ENCODE data around the gene TOMM22. TPM values are rescaled to one million over a fixed set of nuclear protein-coding genes. Genes with fewer than 3 reads are reported as not detected.
A peak's percentile ranks its signal among the peaks of the same experiment; 100 is the strongest.

Gene TOMM22
- total RNA-seq, 2 experiments from 2014 or later, result 51.8 to 114 TPM

DNA sequence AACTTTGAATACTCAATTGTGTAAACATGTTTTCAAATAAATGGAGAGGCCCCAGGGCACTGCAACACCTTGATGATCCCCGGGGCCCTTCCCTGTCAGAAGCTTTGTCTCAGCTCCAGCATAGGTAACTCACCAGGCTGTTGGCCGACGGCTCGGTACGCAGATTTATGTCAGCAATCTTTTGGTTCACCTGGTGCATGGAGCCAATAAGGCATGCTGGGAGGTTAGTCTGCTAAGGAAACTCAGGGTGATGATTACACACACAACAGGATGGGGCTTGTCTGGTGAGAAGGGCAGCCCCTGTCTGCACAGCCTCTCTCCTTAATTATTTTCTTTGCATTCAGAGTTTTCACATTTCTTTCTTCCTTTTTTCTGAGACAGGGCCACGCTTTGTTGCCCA is 36.3 kb upstream of the TOMM22 start:
- no peak overlapping the region for H3K4me2 ChIP-seq (ENCODE audit: low read length)
- H2AFZ ChIP-seq (ENCODE audit: low read length), result no peak overlapping the region
- no peaks in the 10 kb centered on the region for H3K36me3 ChIP-seq (ENCODE audit: insufficient read depth, low read length)
- DNase-seq (ENCODE audit: low spot score), result no peak
- TF ChIP-seq EZH2phosphoT487 (IDR thresholded peaks at IDR 0.05; ENCODE audit: borderline replicate concordance, low read depth, low read length), result no peak
- TF ChIP-seq, protein P1, sequence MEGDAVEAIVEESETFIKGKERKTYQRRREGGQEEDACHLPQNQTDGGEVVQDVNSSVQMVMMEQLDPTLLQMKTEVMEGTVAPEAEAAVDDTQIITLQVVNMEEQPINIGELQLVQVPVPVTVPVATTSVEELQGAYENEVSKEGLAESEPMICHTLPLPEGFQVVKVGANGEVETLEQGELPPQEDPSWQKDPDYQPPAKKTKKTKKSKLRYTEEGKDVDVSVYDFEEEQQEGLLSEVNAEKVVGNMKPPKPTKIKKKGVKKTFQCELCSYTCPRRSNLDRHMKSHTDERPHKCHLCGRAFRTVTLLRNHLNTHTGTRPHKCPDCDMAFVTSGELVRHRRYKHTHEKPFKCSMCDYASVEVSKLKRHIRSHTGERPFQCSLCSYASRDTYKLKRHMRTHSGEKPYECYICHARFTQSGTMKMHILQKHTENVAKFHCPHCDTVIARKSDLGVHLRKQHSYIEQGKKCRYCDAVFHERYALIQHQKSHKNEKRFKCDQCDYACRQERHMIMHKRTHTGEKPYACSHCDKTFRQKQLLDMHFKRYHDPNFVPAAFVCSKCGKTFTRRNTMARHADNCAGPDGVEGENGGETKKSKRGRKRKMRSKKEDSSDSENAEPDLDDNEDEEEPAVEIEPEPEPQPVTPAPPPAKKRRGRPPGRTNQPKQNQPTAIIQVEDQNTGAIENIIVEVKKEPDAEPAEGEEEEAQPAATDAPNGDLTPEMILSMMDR (conservative IDR thresholded peaks at IDR 0.05; ENCODE audit: low read length), result no peak
- no peaks in the 10 kb centered on the region for H3K79me2 ChIP-seq (ENCODE audit: insufficient read depth, low read depth, low read length)
- intact Hi-C loops (cut with micrococcal nuclease; ENCODE audit: unreplicated experiment), result no loop called here
- CTCF ChIA-PET (ENCODE audit: unreplicated experiment), result no interaction called here
- BruUV-seq (replicated peaks), result no TSS peak
- H3K4me3 ChIP-seq (ENCODE audit: low read depth, low read length, poor library complexity, severe bottlenecking), result no peak overlapping the region
- no peak overlapping the region for H3K27ac ChIP-seq (ENCODE audit: low read depth, low read length, poor library complexity, severe bottlenecking)
- POLR2A ChIA-PET, result no interaction called here
- no peaks in the 10 kb centered on the region for H3K9me2 ChIP-seq (ENCODE audit: insufficient read depth, low read length)
- no peaks in the 10 kb centered on the region for H3K4me1 ChIP-seq (ENCODE audit: insufficient read depth, low read length, poor library complexity, severe bottlenecking)
- H4K20me1 ChIP-seq (ENCODE audit: insufficient read depth, low read length), result 0 out of 2 replicates have a peak, but pooled peaks cover 4% of the 10 kb centered on the region
- no peaks in the 10 kb centered on the region for H3K9me3 ChIP-seq (ENCODE audit: low read length)

GRCh38 chr22:38649841-38650522 is 31.8 kb upstream of the TOMM22 start:
- Histone ChIP-seq H3K79me2 (ENCODE audit: insufficient read depth, low read depth, low read length) (no peaks in the 10 kb centered on the region), H3K4me1 (ENCODE audit: insufficient read depth, low read length, poor library complexity, severe bottlenecking) (no peaks in the 10 kb centered on the region), H2AFZ (ENCODE audit: low read length) (no peak overlapping the region), H3K36me3 (ENCODE audit: insufficient read depth, low read length) (no peaks in the 10 kb centered on the region), H3K4me2 (ENCODE audit: low read length) (no peak overlapping the region), H3K9me2 (ENCODE audit: insufficient read depth, low read length) (no peaks in the 10 kb centered on the region), H4K20me1 (ENCODE audit: insufficient read depth, low read length) (0 out of 2 replicates have a peak, but pooled peaks cover 4% of the 10 kb centered on the region), H3K27ac (ENCODE audit: low read depth, low read length, poor library complexity, severe bottlenecking) (no peak overlapping the region), H3K9me3 (ENCODE audit: low read length) (no peaks in the 10 kb centered on the region), H3K4me3 (ENCODE audit: low read depth, low read length, poor library complexity, severe bottlenecking) (no peak overlapping the region)
- TF ChIP-seq, protein P1 (conservative IDR thresholded peaks at IDR 0.05; ENCODE audit: low read length), result no peak
- BruUV-seq (replicated peaks), result no TSS peak
- no peak for DNase-seq (ENCODE audit: low spot score)
- ChIA-PET CTCF (ENCODE audit: unreplicated experiment) (no interaction called here), POLR2A (no interaction called here)
- intact Hi-C loops (cut with micrococcal nuclease; ENCODE audit: unreplicated experiment), result no loop called here

- Histone ChIP-seq H3K4me3 (ENCODE audit: low read depth, low read length, poor library complexity, severe bottlenecking) (no peak overlapping the region), H3K36me3 (ENCODE audit: insufficient read depth, low read length) (no peaks in the 10 kb centered on the region), H3K9me2 (ENCODE audit: insufficient read depth, low read length) (no peaks in the 10 kb centered on the region), H3K27ac (ENCODE audit: low read depth, low read length, poor library complexity, severe bottlenecking) (no peak overlapping the region), H3K4me1 (ENCODE audit: insufficient read depth, low read length, poor library complexity, severe bottlenecking) (peaks cover 12% of the 10 kb centered on the region), H3K9me3 (ENCODE audit: low read length) (no peaks in the 10 kb centered on the region), H3K79me2 (ENCODE audit: insufficient read depth, low read depth, low read length) (no peaks in the 10 kb centered on the region), H2AFZ (ENCODE audit: low read length) (no peak overlapping the region), H3K4me2 (ENCODE audit: low read length) (no peak overlapping the region), H4K20me1 (ENCODE audit: insufficient read depth, low read length) (no peaks in the 10 kb centered on the region)
- ChIA-PET CTCF (ENCODE audit: unreplicated experiment) (no interaction called here), POLR2A (interaction anchor here (0.7 kb wide), 1 partner anchor 28 kb away, joined by 4 read pairs; no protein-coding TSS in a partner anchor)
- peak; percentile 14 for DNase-seq (ENCODE audit: low spot score)
- intact Hi-C loops (cut with micrococcal nuclease; ENCODE audit: unreplicated experiment), result no loop called here
- no TSS peak for BruUV-seq (replicated peaks)
- TF ChIP-seq EZH2phosphoT487 (IDR thresholded peaks at IDR 0.05; ENCODE audit: borderline replicate concordance, low read depth, low read length), result no peak
- TF ChIP-seq, protein P1 (conservative IDR thresholded peaks at IDR 0.05; ENCODE audit: low read length), result no peak
Observed at GRCh38 chr22:38652859-38653258, 28.9 kb upstream of the TOMM22 start.
